Endothelial cell of umbilical vein (primary cell): ENCODE data around the gene CETP. TPM values are rescaled to one million over a fixed set of nuclear protein-coding genes. Genes with fewer than 3 reads are reported as not detected.

Experiments
- BruUV-seq: library from RNA; stranded (reverse); fragments of 400-500 nt; replicated peaks from 2 replicates; lab custom pipeline; 2021; lab: Mats Ljungman, UMichigan
- CTCF ChIA-PET: fragments of 300-600, 350-600 bp; sonication (Branson Sonifier 250); formaldehyde crosslinking; loops from one replicate; lab custom pipeline; 2021; ENCODE audit warnings: antibody characterized with exemption, inconsistent platforms; lab: Charles Lee
- POLR2A ChIA-PET: fragments of 300-600, 350-600 bp; sonication (Branson Sonifier 250); formaldehyde crosslinking; loops from one replicate; lab custom pipeline; 2021; ENCODE audit warnings: antibody characterized with exemption, inconsistent platforms; lab: Charles Lee
- DNase-seq: peaks from one replicate; pipeline ENCODE4 v3.0.0-alpha.2; 2011; ENCODE audit warnings: low read depth, low spot score
- FAIRE-seq: peaks from 2 replicates; lab custom pipeline; 2011; peaks lifted over from hg19 to GRCh38; lab: Jason Lieb, UNC
- H2AFZ ChIP-seq: 2 replicates; pipeline ENCODE4 v1.6.0; 2012; ENCODE audit warnings: low read depth, low read length, control low read depth, inconsistent platforms
- H3K27ac ChIP-seq: 2 replicates; pipeline ENCODE4 v1.5.1; 2011; ENCODE audit warnings: low read depth, mild to moderate bottlenecking, control low read depth, low read length, moderate library complexity; ENCODE audit not compliant: insufficient read depth
- H3K27me3 ChIP-seq, 2 experiments: 2 replicates each; pipeline versions ENCODE4 v1.6.0 to v1.6.1; 2011; ENCODE audit warnings: low read length in 2 of 2, mixed read lengths in 1 of 2; ENCODE audit not compliant: control insufficient read depth in 2 of 2, insufficient read depth in 2 of 2
- H3K36me3 ChIP-seq, 2 experiments: 2 replicates in 1 of 2; 3 replicates in 1 of 2; pipeline ENCODE4 v1.5.1; 2011; ENCODE audit warnings: low read length in 2 of 2, mild to moderate bottlenecking in 1 of 2, moderate library complexity in 1 of 2; ENCODE audit not compliant: control insufficient read depth in 2 of 2, insufficient read depth in 2 of 2; ENCODE audit errors: extremely low read depth in 1 of 2
- H3K4me1 ChIP-seq: 3 replicates; pipeline ENCODE4 v1.5.1; 2011; ENCODE audit warnings: mild to moderate bottlenecking, low read length; ENCODE audit not compliant: control insufficient read depth, insufficient read depth; ENCODE audit errors: extremely low read depth
- H3K4me2 ChIP-seq: 2 replicates; pipeline ENCODE4 v1.6.1; 2011; ENCODE audit warnings: low read length, control low read depth, mixed read lengths; ENCODE audit not compliant: insufficient read depth
- H3K4me3 ChIP-seq, 3 experiments: fragments of 200-600 bp in 1 of 3; sonication (generic), shearing (Covaris generic) in 1 of 3; replicated peaks in 1 of 3; 2 replicates each; pipeline ENCODE4 v1.5.1; 2011 to 2016; ENCODE audit warnings: control low read depth in 3 of 3, low read length in 3 of 3, mild to moderate bottlenecking in 2 of 3, inconsistent platforms in 1 of 3, low read depth in 1 of 3, moderate library complexity in 1 of 3; ENCODE audit not compliant: insufficient read depth in 1 of 3
- H3K79me2 ChIP-seq: 2 replicates; pipeline ENCODE4 v1.6.0; 2012; ENCODE audit warnings: low read length, inconsistent platforms; ENCODE audit not compliant: control insufficient read depth, insufficient read depth
- H3K9ac ChIP-seq: replicated peaks from 2 replicates; pipeline ENCODE3; 2011; ENCODE audit warnings: low read length, control low read depth; ENCODE audit not compliant: insufficient read depth; ENCODE audit errors: extremely low read depth
- H3K9me1 ChIP-seq: replicated peaks from 3 replicates; pipeline ENCODE4 v1.6.0; 2011; ENCODE audit warnings: mild to moderate bottlenecking, low read length; ENCODE audit not compliant: control insufficient read depth, insufficient read depth; ENCODE audit errors: extremely low read depth
- H3K9me3 ChIP-seq: replicated peaks from 2 replicates; pipeline ENCODE4 v1.5.1; 2012; ENCODE audit warnings: low read length, inconsistent platforms; ENCODE audit not compliant: control insufficient read depth, insufficient read depth
- H4K20me1 ChIP-seq: replicated peaks from 2 replicates; pipeline ENCODE3; 2011; ENCODE audit warnings: mild to moderate bottlenecking, low read length; ENCODE audit not compliant: control insufficient read depth, insufficient read depth; ENCODE audit errors: extremely low read depth
- CTCF ChIP-seq, 2 donors: IDR thresholded peaks; 1 replicate in 1 of 2; 2 replicates in 1 of 2; pipeline ENCODE4 v1.5.1; 2011; ENCODE audit warnings: low read length in 2 of 2, mild to moderate bottlenecking in 2 of 2, moderate library complexity in 2 of 2, control low read depth in 1 of 2, inconsistent platforms in 1 of 2, low read depth in 1 of 2; ENCODE audit not compliant: insufficient read depth in 1 of 2; ENCODE audit errors: extremely low read depth in 1 of 2
- EZH2 ChIP-seq: IDR thresholded peaks from 2 replicates; pipeline ENCODE4 v1.6.1; 2012; ENCODE audit warnings: borderline replicate concordance, low read depth, mild to moderate bottlenecking, moderate library complexity, low read length, inconsistent platforms; ENCODE audit not compliant: severe bottlenecking
- FOS ChIP-seq: IDR thresholded peaks from 2 replicates; pipeline ENCODE4 v1.6.1; 2011; ENCODE audit warnings: mild to moderate bottlenecking, low read length, moderate library complexity, borderline replicate concordance; ENCODE audit not compliant: insufficient read depth
- GATA2 ChIP-seq: IDR thresholded peaks from 2 replicates; pipeline ENCODE4 v1.7.0; 2011; ENCODE audit warnings: low read depth, mild to moderate bottlenecking, moderate library complexity, mixed read lengths, low read length; ENCODE audit not compliant: insufficient read length, insufficient read depth
- JUN ChIP-seq: IDR thresholded peaks from 2 replicates; pipeline ENCODE4 v1.6.1; 2011; ENCODE audit warnings: borderline replicate concordance, low read depth; ENCODE audit not compliant: insufficient read length, insufficient read depth
- MAX ChIP-seq: IDR thresholded peaks from 2 replicates; pipeline ENCODE4 v1.6.1; 2011; ENCODE audit not compliant: insufficient read depth, insufficient read length
- MYC ChIP-seq: IDR thresholded peaks from one replicate; pipeline ENCODE4 v1.6.1; 2011; ENCODE audit warnings: mild to moderate bottlenecking, low read depth, low read length
- POLR2A ChIP-seq: IDR thresholded peaks from 2 replicates; pipeline ENCODE4 v1.6.1; 2012; ENCODE audit warnings: low read depth, mild to moderate bottlenecking, control low read depth, low read length
- POLR2AphosphoS5 ChIP-seq: IDR thresholded peaks from 2 replicates; pipeline ENCODE4 v1.6.1; 2012; ENCODE audit warnings: low read depth, mild to moderate bottlenecking, control low read depth, low read length, moderate library complexity; ENCODE audit not compliant: insufficient read depth
- dilution Hi-C: fragments of 300-500 bp; cut with MboI; formaldehyde crosslinking; loops from one replicate; pipeline ENCODE4 v1.15.0; 2019; ENCODE audit warnings: low sequenced_read_pairs; ENCODE audit not compliant: extremely low pct_ligation_motif_present
- intact Hi-C: fragments of 100-400 bp; cut with micrococcal nuclease; formaldehyde crosslinking; loops from one replicate; pipeline ENCODE4 v1.10.0; 2022
- polyA plus RNA-seq, 4 experiments: library from polyadenylated mRNA; depleted of rRNA in 3 of 4; stranded (reverse) in 3 of 4; unstranded in 1 of 4; fragments of >200 nt; gene quantifications; 2 replicates each; pipeline versions ENCODE4 v1.2.1 to v1.2.3, GENCODE V29; 2011 to 2012; ENCODE audit warnings: missing spikeins in 1 of 4
- total RNA-seq: library from RNA; stranded (reverse); gene quantifications from 2 replicates; pipeline ENCODE4 v1.2.3, GENCODE V29; 2021

The CETP gene
- total and polyA plus RNA-seq, 2 donors (not counting 3 experiments of a cell fraction or from before 2014, with no cell fraction given) = 2.2 to 2.8 TPM

- FAIRE-seq = no peak
- H3K9me1 ChIP-seq = no peaks in the 10 kb centered on the region
- no peak overlapping the region for H2AFZ ChIP-seq
- H3K36me3 ChIP-seq = no peaks in the 10 kb centered on the region
- BruUV-seq = no TSS peak
- no peaks in the 10 kb centered on the region for H4K20me1 ChIP-seq
- H3K4me2 ChIP-seq = no peak overlapping the region
- H3K27me3 ChIP-seq = no peaks in the 10 kb centered on the region
- DNase-seq = no peak
- POLR2A ChIA-PET = no interaction called here
- no peak overlapping the region for H3K9ac ChIP-seq
- TF ChIP-seq MAX = no peak
- TF ChIP-seq EZH2 = no peak
- TF ChIP-seq JUN = no peak
- no peak for TF ChIP-seq POLR2A
- TF ChIP-seq POLR2AphosphoS5 = no peak
- TF ChIP-seq GATA2 = no peak
- no peaks in the 10 kb centered on the region for H3K4me1 ChIP-seq
- dilution Hi-C loops (no loop called here), intact Hi-C loops (no loop called here)
- H3K9me3 ChIP-seq = no peaks in the 10 kb centered on the region
- no peak overlapping the region for H3K4me3 ChIP-seq
- no peak overlapping the region for H3K27ac ChIP-seq
- H3K79me2 ChIP-seq = no peaks in the 10 kb centered on the region
- CTCF ChIA-PET = interaction anchor here (0.8 to 2.9 kb wide), 3 partner anchors 20 to 75 kb away, joined by 3 to 16 read pairs (median 3); no protein-coding TSS in a partner anchor
These were observed 9.4 kb downstream of the CETP start for GRCh38 chr16:56970934-56971767.

GRCh38 chr16:56971768-56972043 is 10.0 kb downstream of the CETP start:
- ChIA-PET CTCF (interaction anchor here (0.8 to 2.9 kb wide), 3 partner anchors 9 to 74 kb away, joined by 3 to 16 read pairs (median 6); no protein-coding TSS in a partner anchor), POLR2A (no interaction called here)
- dilution Hi-C loops (no loop called here), intact Hi-C loops (no loop called here)
- no peaks in the 10 kb centered on the region for H3K9me1 ChIP-seq
- H3K9me3 ChIP-seq = no peaks in the 10 kb centered on the region
- no peak overlapping the region for H3K27ac ChIP-seq
- H3K4me3 ChIP-seq = no peak overlapping the region
- H3K79me2 ChIP-seq = no peaks in the 10 kb centered on the region
- TF ChIP-seq JUN (no peak), CTCF (IDR thresholded peaks at IDR 0.05; ENCODE audit: extremely low read depth in 1 of 2, insufficient read depth in 1 of 2, low read depth in 1 of 2, low read length in 2 of 2) (no peak), POLR2AphosphoS5 (no peak), MAX (no peak), FOS (no peak), POLR2A (no peak), EZH2 (no peak), GATA2 (no peak), MYC (no peak)
- no peak overlapping the region for H3K9ac ChIP-seq
- no peaks in the 10 kb centered on the region for H3K4me1 ChIP-seq
- no TSS peak for BruUV-seq
- FAIRE-seq = no peak
- H4K20me1 ChIP-seq = no peaks in the 10 kb centered on the region
- DNase-seq = no peak
- H3K27me3 ChIP-seq = no peaks in the 10 kb centered on the region
- no peak overlapping the region for H3K4me2 ChIP-seq
- H2AFZ ChIP-seq = no peak overlapping the region
- H3K36me3 ChIP-seq = no peaks in the 10 kb centered on the region
